ENCODE results near the gene ZNF282. TPM values are rescaled to one million over a fixed set of nuclear protein-coding genes. Genes with fewer than 3 reads are reported as not detected.

Gene ZNF282
- total and polyA plus RNA-seq, 9 of the 15 experiments (the other 6 are each of a cell fraction or from before 2014, with no cell fraction given): 0.76 to 58.6 (median 17.4) TPM

GRCh38 chr7:149229526-149229925, 34.2 kb downstream of the ZNF282 start:
- POLR2A ChIA-PET: interaction anchor here (0.6 to 1.5 kb wide), 7 partner anchors 8 to 34 kb away, joined by 3 to 5 read pairs (median 3); partner anchors contain the start of gene ZNF282
- WGBS (ENCODE audit: insufficient coverage, low coverage, missing lambda C conversion rate): 8% methylated on average over 6 of the region's 6 CpGs
- H4K20me1 ChIP-seq (replicated peaks; ENCODE audit: control insufficient read depth, insufficient read depth, low read length): peaks cover 3% of the 10 kb centered on the region
- H3K4me2 ChIP-seq (ENCODE audit: insufficient read depth, low read length): no peak overlapping the region
- H3K9me3 ChIP-seq (replicated peaks; ENCODE audit: control insufficient read depth, insufficient read depth, low read depth, low read length): 0 out of 2 replicates have a peak, but pooled peaks cover 2% of the 10 kb centered on the region
- FAIRE-seq (no peak), ATAC-seq (peak; percentile 22), DNase-seq (ENCODE audit: extremely low read depth in 1 of 4, low spot score in 3 of 4) (no peak)
- H3K36me3 ChIP-seq (ENCODE audit: control insufficient read depth, insufficient read depth, low read length): peaks cover 13% of the 10 kb centered on the region
- no TSS peak for BruUV-seq (replicated peaks)
- CTCF ChIA-PET (ENCODE audit: low intra/inter-chr PET ratio): no interaction called here
- H3K27me3 ChIP-seq (ENCODE audit: control insufficient read depth in 2 of 2, insufficient read depth in 2 of 2, low read length in 2 of 2): no peaks in the 10 kb centered on the region
- in situ Hi-C loops (cut with MboI) (no loop called here), intact Hi-C loops (cut with micrococcal nuclease) (no loop called here)
- no peak overlapping the region for H3K9ac ChIP-seq (ENCODE audit: insufficient read depth in 1 of 2, low read depth in 2 of 2, low read length in 2 of 2)
- H2AFZ ChIP-seq (ENCODE audit: low read depth, low read length): no peak overlapping the region
- H3K4me3 ChIP-seq: no peak overlapping the region
- H3K9me1 ChIP-seq (ENCODE audit: control insufficient read depth, insufficient read depth, low read length): no peaks in the 10 kb centered on the region
- H3K4me1 ChIP-seq (replicated peaks in 1 of 2; ENCODE audit: control insufficient read depth in 2 of 2, insufficient read depth in 2 of 2, low read length in 2 of 2): peaks cover 0 to 4% of the 10 kb centered on the region in 2 experiments; a peak in 2 of 5 replicates
- no peak overlapping the region for H3K27ac ChIP-seq (ENCODE audit: extremely low read depth, low read depth, low read length)
- no peaks in the 10 kb centered on the region for H3K79me2 ChIP-seq (ENCODE audit: control insufficient read depth, insufficient read depth, low read length)
- no peak for TF ChIP-seq ZNF57 (CRISPR knock-in tag; IDR thresholded peaks at IDR 0.05)
- 0 out of 2 replicates have a peak, but pooled peaks have one; percentile 25 for TF ChIP-seq MED1 (CRISPR knock-in tag; IDR thresholded peaks at IDR 0.05; ENCODE audit: borderline replicate concordance)
- 0 out of 2 replicates have a peak, but pooled peaks have one; percentile 10 for TF ChIP-seq THRB (CRISPR knock-in tag; conservative IDR thresholded peaks at IDR 0.05)
- TF ChIP-seq MLX (CRISPR knock-in tag; conservative IDR thresholded peaks at IDR 0.05): no peak
- peak; percentile 60 for TF ChIP-seq LCOR (CRISPR knock-in tag; IDR thresholded peaks at IDR 0.05)
- TF ChIP-seq TFAP4 (CRISPR knock-in tag; IDR thresholded peaks at IDR 0.05; ENCODE audit: borderline replicate concordance): peak; percentile 19; the same call in 1 of the 2 replicates
- no peak for TF ChIP-seq HES1 (IDR thresholded peaks at IDR 0.05; ENCODE audit: low read depth)
- 0 out of 2 replicates have a peak, but pooled peaks have one; percentile 9 for TF ChIP-seq PKNOX1 (IDR thresholded peaks at IDR 0.05)
- TF ChIP-seq POLR2B (IDR thresholded peaks at IDR 0.05; ENCODE audit: low read depth, partially characterized antibody): peak; percentile 72
- 0 out of 3 replicates have a peak, but pooled peaks of 1 of the 2 experiments have one; percentile 17 for TF ChIP-seq CBX3 (IDR thresholded peaks at IDR 0.05; ENCODE audit: borderline replicate concordance in 1 of 2, low read length in 2 of 2)
- no peak for TF ChIP-seq PML (IDR thresholded peaks at IDR 0.05; ENCODE audit: low read length)
- peak; percentile 60; the same call in 1 of the 2 replicates for TF ChIP-seq MCM3 (IDR thresholded peaks at IDR 0.05)
- peak; percentile 41; the same call in 1 of the 2 replicates for TF ChIP-seq CREB5 (CRISPR knock-in tag; IDR thresholded peaks at IDR 0.05)
- TF ChIP-seq ADNP (tag; IDR thresholded peaks at IDR 0.05): no peak
- TF ChIP-seq SP1 (CRISPR knock-in tag; IDR thresholded peaks at IDR 0.05): 0 out of 2 replicates have a peak, but pooled peaks have one; percentile 40
- no peak for TF ChIP-seq POU5F1 (IDR thresholded peaks at IDR 0.05; ENCODE audit: borderline replicate concordance, low read depth, low read length, partially characterized antibody)
